ENCODE results near the gene ALB. TPM values are rescaled to one million over a fixed set of nuclear protein-coding genes. Genes with fewer than 3 reads are reported as not detected.

Gene ALB
- total and polyA plus RNA-seq, 2 experiments from 2014 or later, result not detected

DNA sequence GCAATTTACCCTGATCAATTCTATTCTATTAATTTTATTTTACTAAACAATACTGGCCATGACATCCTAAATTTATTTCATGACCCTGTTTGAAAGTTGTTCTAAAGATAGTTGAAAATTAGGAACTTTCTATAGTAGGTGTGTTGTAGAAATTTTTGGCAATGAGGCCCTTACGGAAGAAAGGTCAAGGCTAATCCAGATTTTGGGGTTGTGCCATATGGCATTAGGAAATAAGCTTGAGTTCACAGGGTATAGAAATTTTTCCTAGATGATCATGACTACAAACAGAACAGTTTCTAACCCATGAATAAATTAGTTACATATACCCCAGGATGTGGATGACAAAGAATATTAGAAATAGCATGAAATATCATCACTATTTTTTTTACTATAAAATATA, 7.8 kb upstream of the ALB start:
- in situ Hi-C loops (cut with MboI), result no loop called here
- no peaks in the 10 kb centered on the region for H3K79me2 ChIP-seq (ENCODE audit: insufficient read depth)
- H4K20me1 ChIP-seq (ENCODE audit: insufficient read depth), result no peaks in the 10 kb centered on the region
- H3K4me2 ChIP-seq (ENCODE audit: unreplicated experiment), result no peak overlapping the region
- DNase-seq, result no peak
- H3K4me3 ChIP-seq, result no peak overlapping the region
- H3K9me2 ChIP-seq (ENCODE audit: insufficient read depth), result no peaks in the 10 kb centered on the region
- 76 to 82% methylated on average over 1 of the region's 1 CpG for WGBS, 2 experiments (ENCODE audit: low coverage in 1 of 2, low lambda C conversion rate in 2 of 2, missing lambda C conversion rate in 2 of 2)
- H3K9me3 ChIP-seq (ENCODE audit: low read depth), result no peaks in the 10 kb centered on the region
- H3K27ac ChIP-seq, result no peak overlapping the region
- TF ChIP-seq EZH2phosphoT487 (IDR thresholded peaks at IDR 0.05; ENCODE audit: insufficient read depth, low read depth) (no peak), EZH2 (IDR thresholded peaks at IDR 0.05; ENCODE audit: insufficient read depth, poor library complexity, severe bottlenecking) (no peak)
- H3K9ac ChIP-seq, result no peak overlapping the region
- no peaks in the 10 kb centered on the region for H3K27me3 ChIP-seq (replicated peaks; ENCODE audit: insufficient read depth)
- no peaks in the 10 kb centered on the region for H3K4me1 ChIP-seq (ENCODE audit: insufficient read depth)
- H3F3A ChIP-seq (ENCODE audit: insufficient read depth), result no peaks in the 10 kb centered on the region
- no peaks in the 10 kb centered on the region for H3K36me3 ChIP-seq (ENCODE audit: low read depth)
- no peak overlapping the region for H2AFZ ChIP-seq

DNA sequence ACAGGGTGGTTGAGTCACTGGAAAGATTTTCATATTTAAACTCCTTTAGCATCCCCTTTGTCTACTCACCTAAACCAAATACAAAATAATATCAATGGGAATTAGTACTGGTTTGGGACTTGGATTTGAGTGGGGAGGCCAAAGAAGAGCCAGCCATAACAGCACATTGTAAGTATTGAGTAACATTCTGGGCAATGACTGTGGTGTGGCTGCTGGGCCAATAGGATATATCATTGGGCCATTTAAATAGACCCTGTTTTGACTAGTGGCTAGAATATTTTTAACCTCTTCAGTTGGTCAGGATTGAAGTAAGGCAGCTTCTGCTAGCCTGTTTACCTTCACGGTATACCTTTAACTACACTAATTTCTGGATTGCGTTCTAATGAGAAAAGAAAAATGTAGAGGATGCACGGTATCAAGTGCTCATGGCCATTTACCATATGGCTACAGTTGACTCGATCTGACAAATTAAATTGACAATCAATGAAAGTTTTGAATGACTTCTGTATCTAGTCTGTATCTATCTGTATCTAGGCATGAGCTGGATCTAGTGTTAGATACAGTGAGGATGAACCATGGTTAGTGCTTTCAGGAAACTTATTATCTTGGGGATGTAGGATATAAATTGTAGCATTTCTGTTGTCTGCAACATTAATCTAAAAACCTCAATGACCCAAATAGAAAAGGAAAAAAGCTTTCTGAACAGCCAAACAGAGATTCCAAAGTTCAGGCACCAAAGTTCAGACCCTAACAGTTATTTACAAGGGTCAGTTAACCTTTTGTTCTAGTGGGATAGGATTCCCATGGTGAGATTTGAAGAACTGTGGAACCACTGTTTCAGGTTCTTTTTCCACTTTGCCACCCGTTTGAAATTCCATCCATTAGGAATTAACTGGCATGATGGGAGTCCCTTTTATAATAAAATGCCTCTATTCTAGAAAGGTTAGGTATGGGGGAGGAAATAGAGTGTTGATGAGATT, 6.8 kb upstream of the ALB start:
- no peaks in the 10 kb centered on the region for H3K4me1 ChIP-seq (ENCODE audit: insufficient read depth)
- no peaks in the 10 kb centered on the region for H3K9me3 ChIP-seq (ENCODE audit: low read depth)
- in situ Hi-C loops (cut with MboI), result no loop called here
- no peaks in the 10 kb centered on the region for H3K9me2 ChIP-seq (ENCODE audit: insufficient read depth)
- H4K20me1 ChIP-seq (ENCODE audit: insufficient read depth), result no peaks in the 10 kb centered on the region
- no peaks in the 10 kb centered on the region for H3K36me3 ChIP-seq (ENCODE audit: low read depth)
- H3K27me3 ChIP-seq (replicated peaks; ENCODE audit: insufficient read depth), result no peaks in the 10 kb centered on the region
- H3K79me2 ChIP-seq (ENCODE audit: insufficient read depth), result no peaks in the 10 kb centered on the region
- no peak overlapping the region for H3K27ac ChIP-seq
- DNase-seq, result no peak
- H3K9ac ChIP-seq, result no peak overlapping the region
- no peak overlapping the region for H2AFZ ChIP-seq
- no peak overlapping the region for H3K4me2 ChIP-seq (ENCODE audit: unreplicated experiment)
- TF ChIP-seq EZH2phosphoT487 (IDR thresholded peaks at IDR 0.05; ENCODE audit: insufficient read depth, low read depth), result no peak
- TF ChIP-seq EZH2 (IDR thresholded peaks at IDR 0.05; ENCODE audit: insufficient read depth, poor library complexity, severe bottlenecking), result no peak
- 61 to 62% methylated on average over 5 of the region's 5 CpGs for WGBS, 2 experiments (ENCODE audit: low coverage in 1 of 2, low lambda C conversion rate in 2 of 2, missing lambda C conversion rate in 2 of 2)
- no peak overlapping the region for H3K4me3 ChIP-seq
- no peaks in the 10 kb centered on the region for H3F3A ChIP-seq (ENCODE audit: insufficient read depth)

DNA sequence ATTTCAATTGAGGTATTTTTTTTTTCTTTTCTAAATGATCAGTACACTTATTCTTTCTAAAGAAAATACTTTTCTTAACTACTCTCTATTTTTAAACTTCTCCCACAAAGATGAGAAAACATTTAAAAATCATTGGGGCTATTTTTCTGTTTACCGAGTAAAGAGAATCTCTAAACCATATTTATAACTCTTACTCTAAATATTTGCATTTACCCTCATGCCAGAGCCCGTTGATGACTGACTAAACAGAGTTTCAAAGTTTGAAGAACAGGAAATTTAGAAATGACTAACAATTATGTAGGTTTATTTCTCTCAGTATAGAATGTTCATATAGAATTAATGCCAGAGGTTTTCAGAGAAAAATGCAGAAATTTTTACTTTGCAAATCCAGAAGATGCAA, 2.7 kb upstream of the ALB start:
- WGBS, 2 experiments (ENCODE audit: low coverage in 1 of 2, low lambda C conversion rate in 2 of 2, missing lambda C conversion rate in 2 of 2), result 47 to 58% methylated on average over 2 of the region's 2 CpGs

DNA sequence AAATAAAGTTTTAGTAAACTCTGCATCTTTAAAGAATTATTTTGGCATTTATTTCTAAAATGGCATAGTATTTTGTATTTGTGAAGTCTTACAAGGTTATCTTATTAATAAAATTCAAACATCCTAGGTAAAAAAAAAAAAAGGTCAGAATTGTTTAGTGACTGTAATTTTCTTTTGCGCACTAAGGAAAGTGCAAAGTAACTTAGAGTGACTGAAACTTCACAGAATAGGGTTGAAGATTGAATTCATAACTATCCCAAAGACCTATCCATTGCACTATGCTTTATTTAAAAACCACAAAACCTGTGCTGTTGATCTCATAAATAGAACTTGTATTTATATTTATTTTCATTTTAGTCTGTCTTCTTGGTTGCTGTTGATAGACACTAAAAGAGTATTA, 370 bp downstream of the ALB start:
- WGBS, 2 experiments (ENCODE audit: low coverage in 1 of 2, low lambda C conversion rate in 2 of 2, missing lambda C conversion rate in 2 of 2), result 85 to 93% methylated on average over 1 of the region's 1 CpG
- H3K4me1 ChIP-seq (ENCODE audit: insufficient read depth), result no peaks in the 10 kb centered on the region
- no peaks in the 10 kb centered on the region for H3K9me2 ChIP-seq (ENCODE audit: insufficient read depth)
- no peak overlapping the region for H3K27ac ChIP-seq
- H4K20me1 ChIP-seq (ENCODE audit: insufficient read depth), result no peaks in the 10 kb centered on the region
- H3K4me3 ChIP-seq, result no peak overlapping the region
- 0 out of 2 replicates have a peak, but pooled peaks cover 2% of the 10 kb centered on the region for H3K27me3 ChIP-seq (replicated peaks; ENCODE audit: insufficient read depth)
- H3K36me3 ChIP-seq (ENCODE audit: low read depth), result no peaks in the 10 kb centered on the region
- no peak overlapping the region for H3K4me2 ChIP-seq (ENCODE audit: unreplicated experiment)
- H2AFZ ChIP-seq, result no peak overlapping the region
- no peaks in the 10 kb centered on the region for H3F3A ChIP-seq (ENCODE audit: insufficient read depth)
- H3K9ac ChIP-seq, result no peak overlapping the region
- no peaks in the 10 kb centered on the region for H3K79me2 ChIP-seq (ENCODE audit: insufficient read depth)
- H3K9me3 ChIP-seq (ENCODE audit: low read depth), result no peaks in the 10 kb centered on the region
- in situ Hi-C loops (cut with MboI), result no loop called here
- no peak for DNase-seq
- TF ChIP-seq EZH2 (IDR thresholded peaks at IDR 0.05; ENCODE audit: insufficient read depth, poor library complexity, severe bottlenecking), result no peak
- no peak for TF ChIP-seq EZH2phosphoT487 (IDR thresholded peaks at IDR 0.05; ENCODE audit: insufficient read depth, low read depth)

More for the DNA sequence above, 2.7 kb upstream of the ALB start:
- no peaks in the 10 kb centered on the region for H3K27me3 ChIP-seq (replicated peaks; ENCODE audit: insufficient read depth)
- no peak for DNase-seq
- H3K36me3 ChIP-seq (ENCODE audit: low read depth), result no peaks in the 10 kb centered on the region
- H4K20me1 ChIP-seq (ENCODE audit: insufficient read depth), result no peaks in the 10 kb centered on the region
- no peak overlapping the region for H3K4me2 ChIP-seq (ENCODE audit: unreplicated experiment)
- no peaks in the 10 kb centered on the region for H3K9me3 ChIP-seq (ENCODE audit: low read depth)
- H3K9ac ChIP-seq, result no peak overlapping the region
- H3K4me3 ChIP-seq, result no peak overlapping the region
- H2AFZ ChIP-seq, result no peak overlapping the region
- TF ChIP-seq EZH2phosphoT487 (IDR thresholded peaks at IDR 0.05; ENCODE audit: insufficient read depth, low read depth) (no peak), EZH2 (IDR thresholded peaks at IDR 0.05; ENCODE audit: insufficient read depth, poor library complexity, severe bottlenecking) (no peak)
- H3F3A ChIP-seq (ENCODE audit: insufficient read depth), result no peaks in the 10 kb centered on the region
- no peaks in the 10 kb centered on the region for H3K9me2 ChIP-seq (ENCODE audit: insufficient read depth)
- no peak overlapping the region for H3K27ac ChIP-seq
- H3K4me1 ChIP-seq (ENCODE audit: insufficient read depth), result no peaks in the 10 kb centered on the region
- no peaks in the 10 kb centered on the region for H3K79me2 ChIP-seq (ENCODE audit: insufficient read depth)
- in situ Hi-C loops (cut with MboI), result no loop called here
